GM12878 (cell line): ENCODE data around the gene IFIH1. TPM values are rescaled to one million over a fixed set of nuclear protein-coding genes. Genes with fewer than 3 reads are reported as not detected.

Experiments
- ATAC-seq: fragments of 200-7000 bp; cut with Tn5 transposase; 3 replicates; pipeline ENCODE4 v1.9.1; 2020; ENCODE audit warnings: mild to moderate bottlenecking, moderate library complexity
- BruUV-seq: library from RNA; stranded (reverse); fragments of 400-500 nt; replicated peaks from 2 replicates; lab custom pipeline; 2021; lab: Mats Ljungman, UMichigan
- CTCF ChIA-PET: fragments of 300-600 bp; sonication (Branson Sonifier 250); formaldehyde crosslinking; extraction: SDS; loops from one replicate; lab custom pipeline; 2021; ENCODE audit warnings: inconsistent platforms; lab: Yijun Ruan, JAX
- POLR2A ChIA-PET: fragments of 350-600 bp; formaldehyde crosslinking; extraction: SDS; loops from one replicate; lab custom pipeline; 2021; ENCODE audit warnings: inconsistent platforms; lab: Charles Lee
- RAD21 ChIA-PET: fragments of 300-600 bp; sonication (Branson Sonifier 250); formaldehyde crosslinking; loops from one replicate; lab custom pipeline; 2023; ENCODE audit warnings: antibody characterized with exemption; ENCODE audit not compliant: unreplicated experiment; lab: Charles Lee
- SMC1A ChIA-PET: fragments of 300-600 bp; sonication (Branson Sonifier 250); formaldehyde crosslinking; loops from one replicate; lab custom pipeline; 2023; ENCODE audit not compliant: unreplicated experiment, uncharacterized antibody; lab: Charles Lee
- DNase-seq: peaks from one replicate; pipeline ENCODE4 v3.0.0-alpha.2; 2011; ENCODE audit warnings: low read depth, low spot score
- FAIRE-seq: peaks from 3 replicates; lab custom pipeline; 2011; peaks lifted over from hg19 to GRCh38; lab: Jason Lieb, UNC
- H2AFZ ChIP-seq: 2 replicates; pipeline ENCODE4 v1.6.0; 2011; ENCODE audit warnings: low read depth, low read length, control low read depth; ENCODE audit not compliant: control insufficient read depth
- H3K27ac ChIP-seq: 2 replicates; pipeline ENCODE4 v1.5.1; 2011; ENCODE audit warnings: control low read depth; ENCODE audit not compliant: control insufficient read depth, insufficient read depth
- H3K27me3 ChIP-seq, 2 experiments: replicated peaks in 1 of 2; 2 replicates each; pipeline versions ENCODE4 v1.6.0 to v1.6.1; 2011; ENCODE audit warnings: low read length in 1 of 2; ENCODE audit not compliant: control insufficient read depth in 2 of 2, insufficient read depth in 2 of 2
- H3K36me3 ChIP-seq, 2 experiments: 2 replicates each; pipeline ENCODE4 v1.5.1; 2011; ENCODE audit warnings: low read length in 1 of 2; ENCODE audit not compliant: control insufficient read depth in 2 of 2, insufficient read depth in 2 of 2
- H3K4me1 ChIP-seq: 2 replicates; pipeline ENCODE4 v1.6.1; 2011; ENCODE audit warnings: mild to moderate bottlenecking, low read length, moderate library complexity, mixed read lengths; ENCODE audit not compliant: control insufficient read depth, insufficient read depth
- H3K4me2 ChIP-seq: 2 replicates; pipeline ENCODE4 v1.6.0; 2011; ENCODE audit warnings: control low read depth; ENCODE audit not compliant: control insufficient read depth, insufficient read depth
- H3K4me3 ChIP-seq: fragments of 200-600 bp; sonication (generic); 2 replicates; pipeline ENCODE4 v1.5.1; 2016
- H3K79me2 ChIP-seq: 2 replicates; pipeline ENCODE4 v1.6.0; 2011; ENCODE audit warnings: low read length; ENCODE audit not compliant: control insufficient read depth, insufficient read depth
- H3K9ac ChIP-seq: 2 replicates; pipeline ENCODE4 v1.8.0; 2011; ENCODE audit warnings: low read length, control low read depth, mixed read lengths; ENCODE audit not compliant: control insufficient read depth, insufficient read depth
- H3K9me3 ChIP-seq: replicated peaks from 3 replicates; pipeline ENCODE4 v1.5.1; 2011; ENCODE audit warnings: mild to moderate bottlenecking, low read length; ENCODE audit not compliant: control insufficient read depth, insufficient read depth
- H4K20me1 ChIP-seq: 2 replicates; pipeline ENCODE4 v1.6.0; 2011; ENCODE audit not compliant: control insufficient read depth, insufficient read depth
- ATF7 ChIP-seq: fragments of 450-650 bp; IDR thresholded peaks from 2 replicates; pipeline ENCODE4 v1.6.1; 2016; ENCODE audit warnings: low read depth, mild to moderate bottlenecking
- KLF5 ChIP-seq: fragments of 450-650 bp; IDR thresholded peaks from 2 replicates; pipeline ENCODE4 v1.6.1; 2014; ENCODE audit warnings: mild to moderate bottlenecking; ENCODE audit not compliant: partially characterized antibody
- NFXL1 ChIP-seq: fragments of 450-650 bp; IDR thresholded peaks from 2 replicates; pipeline ENCODE4 v1.6.1; 2017; ENCODE audit warnings: antibody characterized with exemption, mild to moderate bottlenecking, borderline replicate concordance
- PAX8 ChIP-seq: fragments of 450-650 bp; IDR thresholded peaks from 2 replicates; pipeline ENCODE4 v1.6.1; 2017; ENCODE audit warnings: mild to moderate bottlenecking, moderate library complexity
- RCOR1 ChIP-seq: conservative IDR thresholded peaks from 2 replicates; pipeline ENCODE4 v1.6.1; 2012; ENCODE audit warnings: low read depth, low read length, improper control_type of control experiment
- SREBF1 ChIP-seq: IDR thresholded peaks from 2 replicates; pipeline ENCODE4 v1.6.1; 2012; ENCODE audit warnings: mild to moderate bottlenecking, low read length
- WGBS: methylation state at CpG from one replicate; pipeline ENCODE4 v1.1.6; 2016; ENCODE audit warnings: low lambda C conversion rate; ENCODE audit not compliant: insufficient replicate concordance, insufficient coverage; ENCODE audit errors: missing lambda C conversion rate; 5-methylcytosine and 5-hydroxymethylcytosine counted together
- in situ Hi-C: fragments of 300-500 bp; cut with MboI; formaldehyde crosslinking; loops from 9 replicates; pipeline ENCODE4 v1.14.3; 2018; ENCODE audit warnings: mixed read lengths
- intact Hi-C: fragments of 100-400 bp; cut with micrococcal nuclease; formaldehyde crosslinking; loops from one replicate; pipeline ENCODE4 v1.14.2; 2022; ENCODE audit not compliant: unreplicated experiment
- polyA plus RNA-seq, 11 experiments: library from polyadenylated mRNA; depleted of rRNA in 4 of 11; unstranded in 6 of 11; stranded (reverse) in 5 of 11; fragments of >200 nt; fragmentation: Nextera tagmentation in 4 of 11; fragmentation: Illumina TruSeq in 1 of 11; extraction: Ambion mirVana in 4 of 11; extraction: Trizol in 1 of 11; gene quantifications; 1 replicate in 1 of 11; 2 replicates in 10 of 11; pipeline versions ENCODE4 v1.2.1 to v1.2.3, GENCODE V29; 2011 to 2016; ENCODE audit warnings: inconsistent platforms in 2 of 11, missing spikeins in 2 of 11, low read depth in 1 of 11
- total RNA-seq, 4 experiments: library from RNA; depleted of rRNA in 3 of 4; stranded (reverse); fragments of >200 nt in 3 of 4; fragmentation: Illumina TruSeq in 1 of 4; extraction: Trizol in 1 of 4; gene quantifications; 2 replicates each; pipeline versions ENCODE4 v1.2.1 to v1.2.3, GENCODE V29; 2013 to 2021
- TF ChIP-seq, protein P1 (sequence below): fragments of 450-650 bp; IDR thresholded peaks from 2 replicates; pipeline ENCODE4 v1.6.1; 2016; ENCODE audit warnings: mild to moderate bottlenecking, moderate library complexity, borderline replicate concordance
- TF ChIP-seq, protein P2 (sequence below): fragments of 450-650 bp; IDR thresholded peaks from 2 replicates; pipeline ENCODE4 v1.6.1; 2017; ENCODE audit warnings: mild to moderate bottlenecking
- TF ChIP-seq, protein P3 (sequence below): fragments of 450-650 bp; IDR thresholded peaks from 2 replicates; pipeline ENCODE4 v1.6.1; 2018; ENCODE audit warnings: mild to moderate bottlenecking, low read depth, moderate library complexity; ENCODE audit not compliant: partially characterized antibody
- TF ChIP-seq, protein P4 (sequence below): fragments of 150-350 bp; IDR thresholded peaks from 2 replicates; pipeline ENCODE4 v1.6.1; 2014; ENCODE audit warnings: mild to moderate bottlenecking, low read depth, low read length

The IFIH1 gene
- total and polyA plus RNA-seq, 10 of the 15 experiments (the other 5 are each of a cell fraction or from before 2014, with no cell fraction given): 12.5 to 40.9 (median 28.8) TPM

DNA sequence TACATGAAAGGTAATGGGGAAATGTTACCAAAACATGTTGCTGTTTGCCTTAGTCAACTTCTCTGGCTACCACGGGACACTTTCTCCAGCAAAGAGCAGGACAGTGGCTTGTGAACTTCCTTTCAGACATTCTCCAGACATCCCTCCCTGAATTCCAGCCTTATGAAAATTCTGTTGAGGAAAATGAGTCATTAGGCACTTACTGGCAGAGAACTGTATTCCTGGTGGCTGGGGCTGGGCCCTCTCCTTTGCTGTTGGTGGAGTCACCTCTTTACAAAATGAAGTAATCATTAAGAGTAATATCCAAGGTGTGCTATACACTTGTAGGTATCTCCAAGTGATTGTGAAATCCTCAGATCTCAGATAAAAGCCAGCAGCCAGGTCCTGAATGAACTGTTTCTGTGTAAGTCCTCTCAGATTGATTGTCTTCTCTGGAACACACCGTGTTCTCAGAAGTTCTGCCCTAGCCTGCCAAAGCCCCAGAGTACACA, 73.9 kb downstream of the IFIH1 start:
- FAIRE-seq (no peak), ATAC-seq (no peak), DNase-seq (no peak)
- H2AFZ ChIP-seq: no peak overlapping the region
- H3K9me3 ChIP-seq: no peaks in the 10 kb centered on the region
- ChIA-PET POLR2A (no interaction called here), CTCF (interaction anchor here (2.9 kb wide), 1 partner anchor 53 kb away, joined by 10 read pairs; no protein-coding TSS in a partner anchor), RAD21 (no interaction called here), SMC1A (no interaction called here)
- no peak overlapping the region for H3K27ac ChIP-seq
- no peak overlapping the region for H3K9ac ChIP-seq
- BruUV-seq: no TSS peak
- in situ Hi-C loops: no loop called here
- H3K4me3 ChIP-seq: no peak overlapping the region
- intact Hi-C loops: no loop called here
- H3K4me1 ChIP-seq: no peaks in the 10 kb centered on the region
- WGBS: 23% methylated on average over 2 of the region's 2 CpGs
- H3K36me3 ChIP-seq: no peaks in the 10 kb centered on the region
- H4K20me1 ChIP-seq: no peaks in the 10 kb centered on the region
- H3K27me3 ChIP-seq: peaks cover 0 to 4% of the 10 kb centered on the region in 2 experiments; a peak in 2 of 4 replicates
- no peaks in the 10 kb centered on the region for H3K79me2 ChIP-seq
- TF ChIP-seq, protein P1, sequence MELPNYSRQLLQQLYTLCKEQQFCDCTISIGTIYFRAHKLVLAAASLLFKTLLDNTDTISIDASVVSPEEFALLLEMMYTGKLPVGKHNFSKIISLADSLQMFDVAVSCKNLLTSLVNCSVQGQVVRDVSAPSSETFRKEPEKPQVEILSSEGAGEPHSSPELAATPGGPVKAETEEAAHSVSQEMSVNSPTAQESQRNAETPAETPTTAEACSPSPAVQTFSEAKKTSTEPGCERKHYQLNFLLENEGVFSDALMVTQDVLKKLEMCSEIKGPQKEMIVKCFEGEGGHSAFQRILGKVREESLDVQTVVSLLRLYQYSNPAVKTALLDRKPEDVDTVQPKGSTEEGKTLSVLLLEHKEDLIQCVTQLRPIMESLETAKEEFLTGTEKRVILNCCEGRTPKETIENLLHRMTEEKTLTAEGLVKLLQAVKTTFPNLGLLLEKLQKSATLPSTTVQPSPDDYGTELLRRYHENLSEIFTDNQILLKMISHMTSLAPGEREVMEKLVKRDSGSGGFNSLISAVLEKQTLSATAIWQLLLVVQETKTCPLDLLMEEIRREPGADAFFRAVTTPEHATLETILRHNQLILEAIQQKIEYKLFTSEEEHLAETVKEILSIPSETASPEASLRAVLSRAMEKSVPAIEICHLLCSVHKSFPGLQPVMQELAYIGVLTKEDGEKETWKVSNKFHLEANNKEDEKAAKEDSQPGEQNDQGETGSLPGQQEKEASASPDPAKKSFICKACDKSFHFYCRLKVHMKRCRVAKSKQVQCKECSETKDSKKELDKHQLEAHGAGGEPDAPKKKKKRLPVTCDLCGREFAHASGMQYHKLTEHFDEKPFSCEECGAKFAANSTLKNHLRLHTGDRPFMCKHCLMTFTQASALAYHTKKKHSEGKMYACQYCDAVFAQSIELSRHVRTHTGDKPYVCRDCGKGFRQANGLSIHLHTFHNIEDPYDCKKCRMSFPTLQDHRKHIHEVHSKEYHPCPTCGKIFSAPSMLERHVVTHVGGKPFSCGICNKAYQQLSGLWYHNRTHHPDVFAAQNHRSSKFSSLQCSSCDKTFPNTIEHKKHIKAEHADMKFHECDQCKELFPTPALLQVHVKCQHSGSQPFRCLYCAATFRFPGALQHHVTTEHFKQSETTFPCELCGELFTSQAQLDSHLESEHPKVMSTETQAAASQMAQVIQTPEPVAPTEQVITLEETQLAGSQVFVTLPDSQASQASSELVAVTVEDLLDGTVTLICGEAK: no peak
- TF ChIP-seq, protein P2, sequence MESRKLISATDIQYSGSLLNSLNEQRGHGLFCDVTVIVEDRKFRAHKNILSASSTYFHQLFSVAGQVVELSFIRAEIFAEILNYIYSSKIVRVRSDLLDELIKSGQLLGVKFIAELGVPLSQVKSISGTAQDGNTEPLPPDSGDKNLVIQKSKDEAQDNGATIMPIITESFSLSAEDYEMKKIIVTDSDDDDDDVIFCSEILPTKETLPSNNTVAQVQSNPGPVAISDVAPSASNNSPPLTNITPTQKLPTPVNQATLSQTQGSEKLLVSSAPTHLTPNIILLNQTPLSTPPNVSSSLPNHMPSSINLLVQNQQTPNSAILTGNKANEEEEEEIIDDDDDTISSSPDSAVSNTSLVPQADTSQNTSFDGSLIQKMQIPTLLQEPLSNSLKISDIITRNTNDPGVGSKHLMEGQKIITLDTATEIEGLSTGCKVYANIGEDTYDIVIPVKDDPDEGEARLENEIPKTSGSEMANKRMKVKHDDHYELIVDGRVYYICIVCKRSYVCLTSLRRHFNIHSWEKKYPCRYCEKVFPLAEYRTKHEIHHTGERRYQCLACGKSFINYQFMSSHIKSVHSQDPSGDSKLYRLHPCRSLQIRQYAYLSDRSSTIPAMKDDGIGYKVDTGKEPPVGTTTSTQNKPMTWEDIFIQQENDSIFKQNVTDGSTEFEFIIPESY: no peak
- no peak for TF ChIP-seq ATF7
- TF ChIP-seq PAX8: no peak
- TF ChIP-seq RCOR1: no peak
- TF ChIP-seq KLF5: no peak
- TF ChIP-seq NFXL1: no peak
- TF ChIP-seq SREBF1: no peak
- TF ChIP-seq, protein P3, sequence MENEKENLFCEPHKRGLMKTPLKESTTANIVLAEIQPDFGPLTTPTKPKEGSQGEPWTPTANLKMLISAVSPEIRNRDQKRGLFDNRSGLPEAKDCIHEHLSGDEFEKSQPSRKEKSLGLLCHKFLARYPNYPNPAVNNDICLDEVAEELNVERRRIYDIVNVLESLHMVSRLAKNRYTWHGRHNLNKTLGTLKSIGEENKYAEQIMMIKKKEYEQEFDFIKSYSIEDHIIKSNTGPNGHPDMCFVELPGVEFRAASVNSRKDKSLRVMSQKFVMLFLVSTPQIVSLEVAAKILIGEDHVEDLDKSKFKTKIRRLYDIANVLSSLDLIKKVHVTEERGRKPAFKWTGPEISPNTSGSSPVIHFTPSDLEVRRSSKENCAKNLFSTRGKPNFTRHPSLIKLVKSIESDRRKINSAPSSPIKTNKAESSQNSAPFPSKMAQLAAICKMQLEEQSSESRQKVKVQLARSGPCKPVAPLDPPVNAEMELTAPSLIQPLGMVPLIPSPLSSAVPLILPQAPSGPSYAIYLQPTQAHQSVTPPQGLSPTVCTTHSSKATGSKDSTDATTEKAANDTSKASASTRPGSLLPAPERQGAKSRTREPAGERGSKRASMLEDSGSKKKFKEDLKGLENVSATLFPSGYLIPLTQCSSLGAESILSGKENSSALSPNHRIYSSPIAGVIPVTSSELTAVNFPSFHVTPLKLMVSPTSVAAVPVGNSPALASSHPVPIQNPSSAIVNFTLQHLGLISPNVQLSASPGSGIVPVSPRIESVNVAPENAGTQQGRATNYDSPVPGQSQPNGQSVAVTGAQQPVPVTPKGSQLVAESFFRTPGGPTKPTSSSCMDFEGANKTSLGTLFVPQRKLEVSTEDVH: no peak
- TF ChIP-seq, protein P4, sequence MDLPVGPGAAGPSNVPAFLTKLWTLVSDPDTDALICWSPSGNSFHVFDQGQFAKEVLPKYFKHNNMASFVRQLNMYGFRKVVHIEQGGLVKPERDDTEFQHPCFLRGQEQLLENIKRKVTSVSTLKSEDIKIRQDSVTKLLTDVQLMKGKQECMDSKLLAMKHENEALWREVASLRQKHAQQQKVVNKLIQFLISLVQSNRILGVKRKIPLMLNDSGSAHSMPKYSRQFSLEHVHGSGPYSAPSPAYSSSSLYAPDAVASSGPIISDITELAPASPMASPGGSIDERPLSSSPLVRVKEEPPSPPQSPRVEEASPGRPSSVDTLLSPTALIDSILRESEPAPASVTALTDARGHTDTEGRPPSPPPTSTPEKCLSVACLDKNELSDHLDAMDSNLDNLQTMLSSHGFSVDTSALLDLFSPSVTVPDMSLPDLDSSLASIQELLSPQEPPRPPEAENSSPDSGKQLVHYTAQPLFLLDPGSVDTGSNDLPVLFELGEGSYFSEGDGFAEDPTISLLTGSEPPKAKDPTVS: no peak
- H3K4me2 ChIP-seq: no peak overlapping the region
